RWPE2 (cell line): ENCODE data around the gene ENTHD1.

ENCODE experiments used
- ATAC-seq: fragments of 200-7000 bp; cut with Tn5 transposase; 3 replicates; pipeline ENCODE4 v1.9.1; 2021; ENCODE audit warnings: low read depth
- DNase-seq: peaks from one replicate; pipeline ENCODE4 v3.0.0-alpha.2; 2020; ENCODE audit warnings: low spot score
- H3K27ac ChIP-seq: fragments of 450-650 bp; 2 replicates; pipeline ENCODE4 v1.5.1; 2017; ENCODE audit warnings: mild to moderate bottlenecking; ENCODE audit not compliant: poor library complexity, severe bottlenecking
- H3K27me3 ChIP-seq: fragments of 250-450 bp; sonication (Bioruptor Pico); 2 replicates; pipeline ENCODE4 v1.5.1; 2021; ENCODE audit warnings: mild to moderate bottlenecking, moderate library complexity; ENCODE audit not compliant: insufficient read depth, poor library complexity, severe bottlenecking
- H3K36me3 ChIP-seq: fragments of 250-450 bp; sonication (Bioruptor Pico); 2 replicates; pipeline ENCODE4 v1.5.1; 2020; ENCODE audit warnings: low read depth, mild to moderate bottlenecking, moderate library complexity
- H3K4me1 ChIP-seq: fragments of 250-450 bp; sonication (Bioruptor Pico); 2 replicates; pipeline ENCODE4 v1.5.1; 2021; ENCODE audit warnings: mild to moderate bottlenecking, moderate library complexity; ENCODE audit not compliant: insufficient read depth, poor library complexity, severe bottlenecking
- H3K4me3 ChIP-seq: fragments of 250-450 bp; sonication (Bioruptor Pico); 2 replicates; pipeline ENCODE4 v1.5.1; 2021; ENCODE audit warnings: mild to moderate bottlenecking, moderate library complexity; ENCODE audit not compliant: severe bottlenecking
- H3K9me3 ChIP-seq: fragments of 250-450 bp; sonication (Bioruptor Pico); 2 replicates; pipeline ENCODE4 v1.5.1; 2021; ENCODE audit warnings: mild to moderate bottlenecking, moderate library complexity; ENCODE audit not compliant: severe bottlenecking
- TF ChIP-seq, protein P1 (sequence below): fragments of 450-650 bp; IDR thresholded peaks from one replicate; pipeline ENCODE4 v1.5.1; 2017; ENCODE audit warnings: mild to moderate bottlenecking, moderate library complexity; ENCODE audit not compliant: poor library complexity, severe bottlenecking

ENTHD1 gene, protein sequence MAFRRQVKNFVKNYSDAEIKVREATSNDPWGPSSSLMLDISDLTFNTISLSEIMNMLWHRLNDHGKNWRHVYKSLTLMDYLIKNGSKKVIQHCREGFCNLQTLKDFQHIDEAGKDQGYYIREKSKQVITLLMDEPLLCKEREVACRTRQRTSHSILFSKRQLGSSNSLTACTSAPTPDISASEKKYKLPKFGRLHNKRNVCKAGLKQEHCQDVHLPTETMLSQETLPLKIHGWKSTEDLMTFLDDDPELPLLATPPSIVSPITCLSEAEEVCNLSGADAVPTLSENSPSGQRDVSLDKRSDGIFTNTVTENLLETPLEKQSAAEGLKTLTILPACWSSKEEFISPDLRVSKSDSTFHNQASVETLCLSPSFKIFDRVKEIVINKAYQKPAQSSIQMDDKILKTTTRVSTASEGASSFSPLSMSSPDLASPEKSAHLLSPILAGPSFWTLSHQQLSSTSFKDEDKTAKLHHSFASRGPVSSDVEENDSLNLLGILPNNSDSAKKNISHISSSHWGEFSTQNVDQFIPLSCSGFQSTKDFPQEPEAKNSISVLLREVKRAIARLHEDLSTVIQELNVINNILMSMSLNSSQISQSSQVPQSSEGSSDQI

DNA sequence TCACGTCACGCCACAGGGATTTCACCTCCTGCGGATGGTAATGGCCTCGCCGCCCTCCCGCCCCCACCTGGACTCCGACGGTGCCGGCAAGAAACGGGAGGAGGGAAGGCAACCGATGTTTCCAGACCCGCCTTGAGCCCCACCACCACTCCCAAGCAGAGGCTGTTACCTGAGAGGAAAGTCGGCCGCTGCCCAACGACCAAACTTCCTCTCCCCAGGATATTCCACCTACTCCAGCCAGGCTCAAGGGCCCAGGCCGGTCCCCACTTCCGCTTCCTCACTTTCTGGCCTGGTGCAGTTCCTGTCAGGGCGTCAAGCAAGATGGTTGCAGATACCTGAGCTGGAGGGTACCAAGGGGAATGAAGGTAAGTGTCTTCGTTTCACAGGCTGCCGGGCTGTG, at the start of gene ENTHD1:
Gene ENTHD1, minus strand, starts transcription at position 235 of the 400 bp plus-strand sequence. CDS start 6,012 bp downstream, outside the sequence.
- Histone ChIP-seq H3K9me3 (no peaks in the 10 kb centered on the region), H3K27ac (no peak within 1 kb of the TSS), H3K4me1 (no peaks in the 10 kb centered on the region), H3K36me3 (no peaks in the 10 kb centered on the region), H3K27me3 (peaks cover 6% of the 10 kb centered on the region), H3K4me3 (no peak within 1 kb of the TSS)
- no peak for DNase-seq
- ATAC-seq = no peak
- TF ChIP-seq, protein P1, sequence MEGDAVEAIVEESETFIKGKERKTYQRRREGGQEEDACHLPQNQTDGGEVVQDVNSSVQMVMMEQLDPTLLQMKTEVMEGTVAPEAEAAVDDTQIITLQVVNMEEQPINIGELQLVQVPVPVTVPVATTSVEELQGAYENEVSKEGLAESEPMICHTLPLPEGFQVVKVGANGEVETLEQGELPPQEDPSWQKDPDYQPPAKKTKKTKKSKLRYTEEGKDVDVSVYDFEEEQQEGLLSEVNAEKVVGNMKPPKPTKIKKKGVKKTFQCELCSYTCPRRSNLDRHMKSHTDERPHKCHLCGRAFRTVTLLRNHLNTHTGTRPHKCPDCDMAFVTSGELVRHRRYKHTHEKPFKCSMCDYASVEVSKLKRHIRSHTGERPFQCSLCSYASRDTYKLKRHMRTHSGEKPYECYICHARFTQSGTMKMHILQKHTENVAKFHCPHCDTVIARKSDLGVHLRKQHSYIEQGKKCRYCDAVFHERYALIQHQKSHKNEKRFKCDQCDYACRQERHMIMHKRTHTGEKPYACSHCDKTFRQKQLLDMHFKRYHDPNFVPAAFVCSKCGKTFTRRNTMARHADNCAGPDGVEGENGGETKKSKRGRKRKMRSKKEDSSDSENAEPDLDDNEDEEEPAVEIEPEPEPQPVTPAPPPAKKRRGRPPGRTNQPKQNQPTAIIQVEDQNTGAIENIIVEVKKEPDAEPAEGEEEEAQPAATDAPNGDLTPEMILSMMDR = no peak

DNA sequence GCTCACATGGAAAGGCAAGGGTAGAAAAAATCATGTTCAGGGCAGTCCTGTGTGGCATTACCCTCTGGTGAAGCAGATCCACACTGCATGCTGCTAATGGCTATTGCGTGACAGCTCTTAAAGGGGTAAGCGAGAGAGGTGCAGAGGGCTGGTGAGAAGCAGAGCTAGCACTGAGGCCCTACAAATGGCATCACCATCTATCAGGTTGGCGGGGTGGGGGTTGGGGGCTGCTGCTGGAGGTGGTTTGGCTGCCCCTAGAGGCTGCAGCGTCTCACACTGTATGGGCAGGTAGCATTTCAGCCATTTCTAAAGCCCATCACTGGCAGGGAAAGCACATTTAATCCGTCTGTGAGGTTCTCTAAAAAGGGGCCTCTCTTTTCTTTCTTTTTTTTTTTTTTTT, 49.8 kb upstream of the ENTHD1 start:
- Histone ChIP-seq H3K27me3 (no peaks in the 10 kb centered on the region), H3K9me3 (no peaks in the 10 kb centered on the region), H3K4me3 (no peak overlapping the region), H3K36me3 (no peaks in the 10 kb centered on the region), H3K27ac (no peak overlapping the region), H3K4me1 (no peaks in the 10 kb centered on the region)
- ATAC-seq (no peak; the same call in 2 of the 3 replicates), DNase-seq (no peak)
- TF ChIP-seq, protein P1 = no peak

DNA sequence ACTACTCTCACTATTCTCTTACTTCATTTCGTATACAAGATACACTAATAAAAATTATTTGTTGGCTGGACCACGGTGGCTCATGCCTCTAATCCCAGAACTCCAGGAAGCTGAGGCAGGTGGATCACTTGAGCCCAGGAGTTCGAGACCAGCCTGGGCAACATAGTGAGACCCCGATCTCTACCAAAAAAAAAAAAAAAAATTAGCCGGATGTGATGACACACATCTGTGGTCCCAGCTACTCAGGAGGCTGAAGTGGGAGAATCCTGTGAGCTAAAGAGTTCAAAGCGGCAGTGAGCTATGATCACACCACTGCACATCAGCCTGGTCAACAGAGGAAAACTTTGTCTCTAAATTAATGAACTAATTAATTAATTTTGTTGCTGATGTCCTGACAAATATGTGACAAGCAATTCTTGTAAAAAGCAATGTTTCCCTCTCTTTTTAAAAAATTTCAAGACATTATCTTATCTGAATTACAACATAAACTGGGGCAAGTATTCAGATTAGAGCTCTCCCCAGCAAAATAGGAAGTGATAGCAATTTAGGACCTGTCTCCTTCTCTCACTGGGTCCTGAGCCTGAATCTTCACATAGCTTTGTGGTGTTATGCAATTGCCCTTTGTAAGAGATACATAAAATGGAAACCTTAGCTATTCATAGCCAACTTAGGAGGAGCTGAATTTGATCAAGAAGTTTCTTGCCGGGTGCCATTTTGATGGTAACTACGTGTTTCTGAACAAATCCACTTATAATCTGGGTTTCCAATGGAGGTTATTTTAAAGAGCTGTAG, 49.1 kb upstream of the ENTHD1 start:
- no peak overlapping the region for H3K4me3 ChIP-seq
- peaks cover 4% of the 10 kb centered on the region for H3K27me3 ChIP-seq
- no peaks in the 10 kb centered on the region for H3K4me1 ChIP-seq
- H3K36me3 ChIP-seq = no peaks in the 10 kb centered on the region
- DNase-seq (no peak), ATAC-seq (no peak)
- no peak overlapping the region for H3K27ac ChIP-seq
- TF ChIP-seq, protein P1 = no peak
- no peaks in the 10 kb centered on the region for H3K9me3 ChIP-seq

DNA sequence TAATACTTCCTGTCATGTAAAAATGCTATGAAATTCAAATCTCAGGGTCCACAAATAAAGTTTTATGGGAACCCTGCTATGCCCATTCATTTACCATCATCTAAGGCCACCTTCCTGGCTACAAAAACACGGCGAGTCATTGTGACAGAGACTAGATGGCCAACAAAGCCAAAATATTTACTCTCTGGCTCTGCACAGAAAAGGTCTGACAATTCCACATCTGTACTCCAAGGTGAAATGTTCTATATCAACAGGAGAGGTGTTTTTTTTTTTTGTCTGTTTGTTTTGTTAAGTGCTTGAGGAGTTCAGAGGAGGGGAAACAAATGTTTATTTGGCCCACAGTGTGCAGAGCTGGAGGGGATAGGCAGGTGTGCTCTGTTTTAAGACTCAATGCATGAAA, 48.0 kb upstream of the ENTHD1 start:
- Histone ChIP-seq H3K27me3 (peaks cover 8% of the 10 kb centered on the region), H3K27ac (no peak overlapping the region), H3K36me3 (no peaks in the 10 kb centered on the region), H3K4me1 (no peaks in the 10 kb centered on the region), H3K9me3 (no peaks in the 10 kb centered on the region), H3K4me3 (no peak overlapping the region)
- TF ChIP-seq, protein P1 = no peak
- ATAC-seq (no peak), DNase-seq (no peak)
